ENCODE results near the gene NCKAP5.
"Not testable (repeated sequence)": the region's sequence is repeated elsewhere in the genome, so short reads cannot be mapped to it uniquely, and the experiment has no call there.

NCKAP5 gene

DNA sequence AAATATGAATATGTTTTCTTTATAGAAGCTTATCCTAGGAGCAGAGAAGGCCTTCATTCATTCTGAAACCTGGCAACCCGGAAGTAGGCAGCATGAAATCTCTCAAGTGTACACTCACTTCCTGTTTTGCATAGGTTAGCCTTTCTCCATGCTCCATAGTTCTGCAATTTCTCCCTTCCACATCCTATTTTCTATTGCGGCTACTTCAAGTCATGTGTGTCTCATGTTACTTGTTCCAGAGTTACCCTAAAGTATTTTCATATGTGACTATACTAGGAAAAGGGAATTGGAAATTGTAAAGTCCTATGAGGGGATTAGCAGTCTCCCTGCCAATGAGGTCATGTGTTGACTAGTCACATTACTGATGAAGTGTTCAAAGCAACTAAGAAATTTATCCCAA, 320.6 kb downstream of the NCKAP5 start:
- Mint-ChIP-seq H3K27ac (no peak overlapping the region), H3K4me3 (no peak overlapping the region)
- intact Hi-C loops (cut with micrococcal nuclease) = no loop called here

GRCh38 chr2:133241224-133241571, 327.1 kb downstream of the NCKAP5 start:
- Mint-ChIP-seq H3K4me3 (no peak overlapping the region), H3K4me1 (ENCODE audit: low read depth) (no peaks in the 10 kb centered on the region), H3K27ac (no peak overlapping the region), H3K9me3 (peaks cover 7% of the 10 kb centered on the region), H3K27me3 (no peaks in the 10 kb centered on the region), H3K36me3 (ENCODE audit: low read depth) (no peaks in the 10 kb centered on the region)
- intact Hi-C loops (cut with micrococcal nuclease) = no loop called here

More for the DNA sequence above, 320.6 kb downstream of the NCKAP5 start:
- H3K36me3 Mint-ChIP-seq (ENCODE audit: low read depth) = no peaks in the 10 kb centered on the region
- H3K9me3 Mint-ChIP-seq = peaks cover 42% of the 10 kb centered on the region
- no peaks in the 10 kb centered on the region for H3K4me1 Mint-ChIP-seq (ENCODE audit: low read depth)
- H3K27me3 Mint-ChIP-seq = no peaks in the 10 kb centered on the region

DNA sequence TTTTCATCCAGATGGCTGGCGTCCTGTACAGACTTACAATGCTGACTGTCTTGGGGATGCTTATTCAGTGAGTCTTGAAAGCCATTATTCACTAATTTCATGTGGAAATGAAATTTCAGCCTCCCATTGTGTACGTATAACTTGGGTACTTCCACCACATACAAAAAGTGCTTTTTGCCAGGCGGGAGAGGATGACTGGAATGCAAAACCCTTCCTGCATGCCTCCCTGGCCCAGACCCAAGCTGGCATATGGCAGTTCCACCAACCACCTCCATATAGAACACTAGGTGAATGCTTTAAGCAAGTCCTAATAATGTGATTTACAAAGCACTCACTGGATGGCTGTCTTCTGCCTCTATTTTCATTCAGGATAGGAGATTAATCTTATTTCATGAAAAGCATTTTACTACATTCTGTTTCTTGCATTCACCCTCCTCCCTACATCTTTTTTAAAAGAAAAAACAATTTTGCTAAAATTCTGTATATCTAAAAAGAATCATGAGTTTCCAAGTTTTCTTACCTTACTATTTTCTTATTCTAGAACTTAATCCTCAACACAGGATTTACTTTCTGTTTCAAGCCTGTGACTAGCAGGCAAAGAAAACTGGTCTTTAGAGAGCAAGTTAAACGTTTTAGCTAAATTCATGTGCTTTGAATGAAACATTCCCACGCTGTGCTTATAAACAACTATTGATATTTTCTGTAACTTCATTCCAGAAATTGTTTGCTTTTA, 327.6 kb downstream of the NCKAP5 start:
- Mint-ChIP-seq H3K36me3 (ENCODE audit: low read depth) (no peaks in the 10 kb centered on the region), H3K4me1 (ENCODE audit: low read depth) (no peaks in the 10 kb centered on the region), H3K27ac (no peak overlapping the region), H3K4me3 (no peak overlapping the region), H3K9me3 (peaks cover 2% of the 10 kb centered on the region), H3K27me3 (no peaks in the 10 kb centered on the region)
- intact Hi-C loops (cut with micrococcal nuclease) = no loop called here

GRCh38 chr2:133235968-133236367, 332.3 kb downstream of the NCKAP5 start:
- H3K36me3 Mint-ChIP-seq (ENCODE audit: low read depth) = no peaks in the 10 kb centered on the region
- intact Hi-C loops (cut with micrococcal nuclease) = no loop called here

GRCh38 chr2:133232556-133232955, 335.7 kb downstream of the NCKAP5 start:
- H3K4me3 Mint-ChIP-seq = no peak overlapping the region
- H3K9me3 Mint-ChIP-seq = no peaks in the 10 kb centered on the region
- H3K4me1 Mint-ChIP-seq (ENCODE audit: low read depth) = no peaks in the 10 kb centered on the region
- H3K27me3 Mint-ChIP-seq = no peaks in the 10 kb centered on the region
- intact Hi-C loops (cut with micrococcal nuclease) = no loop called here
- H3K36me3 Mint-ChIP-seq (ENCODE audit: low read depth) = no peaks in the 10 kb centered on the region
- no peak overlapping the region for H3K27ac Mint-ChIP-seq

More at GRCh38 chr2:133235968-133236367, 332.3 kb downstream of the NCKAP5 start:
- Mint-ChIP-seq H3K4me3 (no peak overlapping the region), H3K27me3 (no peaks in the 10 kb centered on the region), H3K27ac (no peak overlapping the region), H3K9me3 (no peaks in the 10 kb centered on the region), H3K4me1 (ENCODE audit: low read depth) (no peaks in the 10 kb centered on the region)

DNA sequence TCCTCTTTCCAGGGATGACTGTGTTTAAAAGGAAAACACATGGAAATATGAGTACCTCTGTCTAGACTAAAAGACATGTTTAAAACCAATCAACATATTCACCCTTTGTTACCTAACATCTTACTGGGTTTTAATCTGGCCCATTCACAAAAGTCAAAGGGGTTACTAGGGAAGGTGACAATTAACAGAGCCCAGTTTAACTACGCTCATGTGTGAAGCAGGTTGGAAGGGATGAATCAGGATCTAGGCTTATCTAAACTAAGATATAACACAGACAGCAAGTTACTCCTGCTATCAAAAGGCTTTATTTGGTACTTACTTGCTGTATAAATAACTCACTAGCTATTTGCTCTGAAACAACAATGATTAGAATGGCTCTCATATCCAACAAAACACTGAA, 337.0 kb downstream of the NCKAP5 start:
- no peak overlapping the region for H3K4me3 Mint-ChIP-seq
- intact Hi-C loops (cut with micrococcal nuclease) = no loop called here
- H3K27me3 Mint-ChIP-seq = no peaks in the 10 kb centered on the region
- no peaks in the 10 kb centered on the region for H3K36me3 Mint-ChIP-seq (ENCODE audit: low read depth)
- no peaks in the 10 kb centered on the region for H3K4me1 Mint-ChIP-seq (ENCODE audit: low read depth)
- no peaks in the 10 kb centered on the region for H3K9me3 Mint-ChIP-seq
- no peak overlapping the region for H3K27ac Mint-ChIP-seq

DNA sequence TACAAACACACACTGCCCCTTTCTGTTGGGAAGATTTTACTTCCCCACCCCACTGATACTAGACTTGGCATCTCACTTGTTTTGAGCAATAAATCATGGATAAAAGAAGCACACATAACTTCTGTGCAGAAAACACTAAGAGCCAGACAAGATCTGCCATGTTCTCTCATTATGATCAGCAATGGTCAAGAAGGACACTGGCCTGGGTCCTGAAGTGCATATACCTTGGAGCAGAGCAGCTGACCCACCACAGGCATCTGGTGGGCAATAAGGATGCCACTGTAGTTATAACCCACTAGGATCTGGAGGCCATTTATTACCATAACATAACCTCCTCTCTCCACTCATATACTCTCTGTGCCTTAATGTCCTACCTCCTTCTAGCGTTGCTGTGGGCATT, 338.3 kb downstream of the NCKAP5 start:
- H3K27me3 Mint-ChIP-seq = no peaks in the 10 kb centered on the region
- H3K9me3 Mint-ChIP-seq = no peaks in the 10 kb centered on the region
- H3K27ac Mint-ChIP-seq = no peak overlapping the region
- no peaks in the 10 kb centered on the region for H3K4me1 Mint-ChIP-seq (ENCODE audit: low read depth)
- H3K4me3 Mint-ChIP-seq = no peak overlapping the region
- intact Hi-C loops (cut with micrococcal nuclease) = no loop called here
- H3K36me3 Mint-ChIP-seq (ENCODE audit: low read depth) = no peaks in the 10 kb centered on the region

GRCh38 chr2:133223226-133223625, 345.0 kb downstream of the NCKAP5 start:
- Mint-ChIP-seq H3K4me3 (no peak overlapping the region), H3K27me3 (no peaks in the 10 kb centered on the region), H3K27ac (no peak overlapping the region), H3K9me3 (no peaks in the 10 kb centered on the region), H3K36me3 (ENCODE audit: low read depth) (no peaks in the 10 kb centered on the region), H3K4me1 (ENCODE audit: low read depth) (no peaks in the 10 kb centered on the region)
- intact Hi-C loops (cut with micrococcal nuclease) = no loop called here

- intact Hi-C loops (cut with micrococcal nuclease) = no loop called here
Observed at GRCh38 chr2:133221398-133221797, 346.9 kb downstream of the NCKAP5 start.

DNA sequence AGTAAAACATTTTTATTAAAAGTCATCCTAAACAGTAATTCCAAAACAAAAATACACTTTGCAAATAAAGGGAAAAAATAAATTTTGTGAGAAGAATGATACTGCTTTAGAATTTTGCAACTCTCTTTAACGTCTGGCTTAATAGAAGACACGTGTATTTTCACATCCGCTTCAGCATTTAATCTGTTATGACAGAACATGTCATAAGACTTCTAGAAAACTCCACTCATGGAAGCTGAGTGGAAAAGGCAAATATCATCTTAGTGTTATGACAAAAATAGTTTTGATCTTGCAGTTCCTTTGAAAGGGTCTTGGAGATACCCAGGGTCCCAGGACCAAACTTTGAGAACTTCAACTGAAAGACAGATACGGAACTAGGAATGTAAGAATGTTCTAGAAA, 350.1 kb downstream of the NCKAP5 start:
- Mint-ChIP-seq H3K9me3 (peaks cover 11% of the 10 kb centered on the region), H3K36me3 (ENCODE audit: low read depth) (no peaks in the 10 kb centered on the region), H3K4me1 (ENCODE audit: low read depth) (no peaks in the 10 kb centered on the region), H3K27ac (no peak overlapping the region), H3K27me3 (no peaks in the 10 kb centered on the region), H3K4me3 (no peak overlapping the region)
- intact Hi-C loops (cut with micrococcal nuclease) = no loop called here

More at GRCh38 chr2:133221398-133221797, 346.9 kb downstream of the NCKAP5 start:
- no peaks in the 10 kb centered on the region for H3K9me3 Mint-ChIP-seq
- no peaks in the 10 kb centered on the region for H3K27me3 Mint-ChIP-seq
- H3K4me3 Mint-ChIP-seq = no peak overlapping the region
- no peak overlapping the region for H3K27ac Mint-ChIP-seq
- H3K36me3 Mint-ChIP-seq (ENCODE audit: low read depth) = no peaks in the 10 kb centered on the region
- no peaks in the 10 kb centered on the region for H3K4me1 Mint-ChIP-seq (ENCODE audit: low read depth)

GRCh38 chr2:133215477-133215876, 352.8 kb downstream of the NCKAP5 start:
- Mint-ChIP-seq H3K4me1 (ENCODE audit: low read depth) (no peaks in the 10 kb centered on the region), H3K27ac (no peak overlapping the region)
- intact Hi-C loops (cut with micrococcal nuclease) = no loop called here

DNA sequence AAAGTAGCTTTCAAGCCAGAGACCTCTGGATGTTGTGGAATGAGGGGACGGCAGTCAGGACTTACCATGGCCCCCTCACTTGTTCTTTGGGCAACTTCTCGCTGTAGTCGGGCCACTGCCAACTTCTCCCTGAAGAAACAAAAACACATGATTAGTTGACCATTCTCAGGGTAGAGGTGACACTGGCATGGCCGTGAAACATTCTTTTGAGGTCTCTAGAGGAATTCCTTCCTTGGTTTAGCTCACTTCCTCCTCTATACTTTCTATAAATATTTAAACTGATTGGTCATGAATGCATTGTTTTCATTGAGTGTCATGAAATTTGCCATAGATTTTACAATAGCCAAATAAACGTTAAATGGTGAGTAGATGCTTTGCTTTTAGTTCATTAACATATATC, 354.6 kb downstream of the NCKAP5 start:
- Mint-ChIP-seq H3K9me3 (peaks cover 11% of the 10 kb centered on the region), H3K4me1 (ENCODE audit: low read depth) (no peaks in the 10 kb centered on the region), H3K27me3 (no peaks in the 10 kb centered on the region), H3K36me3 (ENCODE audit: low read depth) (no peaks in the 10 kb centered on the region), H3K27ac (no peak overlapping the region), H3K4me3 (no peak overlapping the region)
- intact Hi-C loops (cut with micrococcal nuclease) = no loop called here

More at GRCh38 chr2:133215477-133215876, 352.8 kb downstream of the NCKAP5 start:
- H3K36me3 Mint-ChIP-seq (ENCODE audit: low read depth) = no peaks in the 10 kb centered on the region
- no peak overlapping the region for H3K4me3 Mint-ChIP-seq
- H3K27me3 Mint-ChIP-seq = no peaks in the 10 kb centered on the region
- H3K9me3 Mint-ChIP-seq = peaks cover 11% of the 10 kb centered on the region

DNA sequence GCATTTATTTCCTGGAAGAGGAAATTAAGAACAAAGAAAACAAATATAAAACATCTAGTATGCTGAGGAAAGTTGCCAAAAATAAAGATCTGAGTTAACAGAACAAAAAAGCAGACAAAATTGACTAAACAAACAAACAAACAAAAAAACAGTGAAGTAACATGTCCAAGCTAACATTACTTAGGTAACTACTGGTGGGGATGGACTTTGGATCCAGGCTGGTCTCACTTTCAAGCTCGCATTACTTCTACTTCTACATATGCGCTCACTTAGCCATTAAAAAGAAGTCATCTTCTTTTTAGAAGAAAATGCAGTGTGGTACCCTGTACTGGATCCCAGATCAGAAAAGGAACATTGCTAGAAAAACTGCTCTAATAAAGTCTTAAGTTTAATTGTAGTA, 358.9 kb downstream of the NCKAP5 start:
- Mint-ChIP-seq H3K36me3 (ENCODE audit: low read depth) (no peaks in the 10 kb centered on the region), H3K27me3 (no peaks in the 10 kb centered on the region), H3K4me1 (ENCODE audit: low read depth) (no peaks in the 10 kb centered on the region), H3K4me3 (no peak overlapping the region), H3K27ac (no peak overlapping the region), H3K9me3 (peaks cover 20% of the 10 kb centered on the region)
- intact Hi-C loops (cut with micrococcal nuclease) = no loop called here

- H3K36me3 Mint-ChIP-seq (ENCODE audit: low read depth); intact Hi-C loops (cut with micrococcal nuclease); H3K27ac Mint-ChIP-seq; H3K4me1 Mint-ChIP-seq (ENCODE audit: low read depth); H3K27me3 Mint-ChIP-seq; H3K4me3 Mint-ChIP-seq: not testable (repeated sequence)
- peaks cover 20% of the 10 kb centered on the region for H3K9me3 Mint-ChIP-seq
Observed at GRCh38 chr2:133206666-133207065, 361.6 kb downstream of the NCKAP5 start.

DNA sequence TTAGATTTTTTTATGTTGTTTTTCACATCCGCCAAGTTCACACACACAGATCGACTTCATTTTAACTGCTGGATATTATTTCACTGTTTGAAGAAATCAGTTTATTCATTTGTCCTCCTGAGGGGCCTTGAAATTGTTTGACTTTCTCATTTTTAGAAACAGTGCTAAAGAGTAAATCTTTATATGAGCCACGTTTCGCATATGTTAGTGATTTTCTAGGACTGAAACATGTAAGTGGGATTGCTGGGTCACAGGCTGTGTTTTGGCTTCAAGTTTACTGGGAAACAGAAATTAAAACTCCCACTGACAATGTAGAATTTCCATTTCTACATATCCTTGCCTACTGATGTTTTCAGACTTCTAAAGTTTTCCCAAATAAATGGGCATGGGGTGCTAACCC, 363.8 kb downstream of the NCKAP5 start:
- intact Hi-C loops (cut with micrococcal nuclease) = no loop called here
- no peaks in the 10 kb centered on the region for H3K4me1 Mint-ChIP-seq (ENCODE audit: low read depth)
- no peaks in the 10 kb centered on the region for H3K27me3 Mint-ChIP-seq
- no peak overlapping the region for H3K4me3 Mint-ChIP-seq
- H3K27ac Mint-ChIP-seq = no peak overlapping the region
- no peaks in the 10 kb centered on the region for H3K36me3 Mint-ChIP-seq (ENCODE audit: low read depth)
- peaks cover 20% of the 10 kb centered on the region for H3K9me3 Mint-ChIP-seq

Measured in dendritic cell treated with granulocyte-macrophage colony-stimulating factor and Interleukin-4, amounts not matched to agents 40 ng/mL and 50 ng/mL, for 4 days (primary cell).